Measurements from ENCODE around the gene PDHX. TPM values are rescaled to one million over a fixed set of nuclear protein-coding genes. Genes with fewer than 3 reads are reported as not detected.

Gene PDHX
- total RNA-seq, 1 donor from 2014 or later: 18.6 TPM

DNA sequence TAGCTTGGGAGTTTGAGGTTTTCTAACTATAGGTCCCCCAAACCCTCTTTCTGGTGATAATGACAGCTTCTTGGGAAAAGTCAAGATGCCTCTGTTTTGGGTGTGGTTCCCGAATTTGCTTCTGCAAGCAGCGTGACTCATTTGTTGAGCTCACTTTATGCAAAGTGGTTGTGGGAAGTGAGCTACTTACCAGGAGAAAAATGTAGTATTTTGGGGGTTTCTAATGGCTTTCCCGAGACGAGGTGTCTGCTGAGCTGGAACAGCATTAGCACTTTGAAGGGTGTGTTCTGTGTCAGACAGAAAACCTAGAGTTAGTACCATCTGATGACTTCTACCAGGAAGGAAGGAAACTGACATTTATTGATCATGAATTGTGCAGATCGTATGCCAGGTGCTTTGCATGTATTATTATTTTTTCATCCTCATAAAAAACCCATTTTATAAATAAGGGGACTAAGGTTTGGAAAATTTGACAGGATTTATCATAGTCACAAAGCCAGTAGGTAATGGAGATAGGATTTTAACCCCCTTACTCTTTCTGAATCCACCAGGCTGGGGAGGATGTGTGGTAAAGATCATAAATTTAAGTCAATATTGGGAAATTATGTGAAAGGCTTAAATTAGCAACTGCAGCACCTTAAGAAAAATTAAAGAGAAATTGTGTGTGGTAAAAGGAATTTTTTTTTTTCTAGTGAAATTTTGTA, 113.7 kb downstream of the PDHX start:
- intact Hi-C loops (cut with micrococcal nuclease): loop anchor here (1.0 kb wide), 5 partner anchors 10 to 47 kb away; no protein-coding TSS in a partner anchor
- ATAC-seq (ENCODE audit: low read depth): peak; percentile 76
- no peaks in the 10 kb centered on the region for H3K9me3 Mint-ChIP-seq
- peak overlapping the region; percentile 96 for H3K27ac Mint-ChIP-seq
- H3K4me1 Mint-ChIP-seq: peaks cover 69% of the 10 kb centered on the region
- no peak for DNase-seq
- H3K4me3 Mint-ChIP-seq: peak overlapping the region; percentile 79
- H3K27me3 Mint-ChIP-seq: no peaks in the 10 kb centered on the region
- TF ChIP-seq CTCF (IDR thresholded peaks at IDR 0.05): no peak
- POLR2A ChIA-PET: interaction anchor here (0.6 to 6.6 kb wide), 26 partner anchors 9 to 406 kb away, joined by 3 to 50 read pairs (median 6); partner anchors contain the start of gene CD44
- H3K36me3 Mint-ChIP-seq (ENCODE audit: low read depth): no peaks in the 10 kb centered on the region
- CTCF ChIA-PET: interaction anchor here (0.8 to 1.6 kb wide), 10 partner anchors 11 to 208 kb away, joined by 3 to 6 read pairs (median 3); no protein-coding TSS in a partner anchor

- H3K27me3 Mint-ChIP-seq: no peaks in the 10 kb centered on the region
- ATAC-seq (ENCODE audit: low read depth) (peak; percentile 58), DNase-seq (no peak)
- no peaks in the 10 kb centered on the region for H3K36me3 Mint-ChIP-seq (ENCODE audit: low read depth)
- no peaks in the 10 kb centered on the region for H3K9me3 Mint-ChIP-seq
- peak overlapping the region; percentile 79 for H3K4me3 Mint-ChIP-seq
- intact Hi-C loops (cut with micrococcal nuclease): loop anchor here (1.0 kb wide), 5 partner anchors 10 to 47 kb away; no protein-coding TSS in a partner anchor
- peaks cover 75% of the 10 kb centered on the region for H3K4me1 Mint-ChIP-seq
- peak overlapping the region; percentile 96 for H3K27ac Mint-ChIP-seq
- POLR2A ChIA-PET: interaction anchor here (0.6 to 6.6 kb wide), 18 partner anchors 10 to 116 kb away, joined by 3 to 50 read pairs (median 12); partner anchors contain the start of gene CD44
- CTCF ChIA-PET: interaction anchor here (1.2 to 1.6 kb wide), 4 partner anchors 17 to 109 kb away, joined by 3 to 5 read pairs (median 3); no protein-coding TSS in a partner anchor
- TF ChIP-seq CTCF (IDR thresholded peaks at IDR 0.05): no peak
These were observed 114.3 kb downstream of the PDHX start for GRCh38 chr11:35030716-35031213.

DNA sequence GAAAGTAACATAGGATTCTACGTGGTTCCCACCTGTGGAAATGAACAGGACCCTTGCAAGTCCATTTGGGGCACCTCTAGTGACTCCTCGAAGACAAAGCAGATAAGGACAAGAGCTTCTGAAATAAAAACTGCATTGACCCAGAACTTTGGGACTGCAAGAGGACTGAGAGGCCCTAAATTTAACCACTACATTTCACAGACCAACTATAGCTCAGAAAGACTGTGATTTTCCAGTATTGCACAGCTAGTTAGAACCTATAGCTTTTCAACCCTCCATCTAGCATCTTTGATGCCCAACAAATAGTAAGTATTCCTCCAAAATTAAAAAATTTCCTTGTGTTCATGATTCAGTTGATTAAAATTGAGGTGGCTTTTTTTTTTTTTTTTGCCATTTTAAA, 114.9 kb downstream of the PDHX start:
- H3K4me1 Mint-ChIP-seq: peaks cover 77% of the 10 kb centered on the region
- DNase-seq (no peak), ATAC-seq (ENCODE audit: low read depth) (no peak)
- intact Hi-C loops (cut with micrococcal nuclease): no loop called here
- peak overlapping the region; percentile 96 for H3K27ac Mint-ChIP-seq
- H3K9me3 Mint-ChIP-seq: no peaks in the 10 kb centered on the region
- H3K27me3 Mint-ChIP-seq: no peaks in the 10 kb centered on the region
- H3K36me3 Mint-ChIP-seq (ENCODE audit: low read depth): no peaks in the 10 kb centered on the region
- ChIA-PET CTCF (interaction anchor here (1.2 to 1.3 kb wide), 2 partner anchors 16 to 34 kb away, joined by 3 to 5 read pairs; no protein-coding TSS in a partner anchor), POLR2A (interaction anchor here (1.0 to 6.6 kb wide), 12 partner anchors 9 to 108 kb away, joined by 3 to 50 read pairs (median 22); partner anchors contain the start of gene CD44)
- no peak for TF ChIP-seq CTCF (IDR thresholded peaks at IDR 0.05)
- H3K4me3 Mint-ChIP-seq: no peak overlapping the region

GRCh38 chr11:35031867-35032266, 115.4 kb downstream of the PDHX start:
- Mint-ChIP-seq H3K36me3 (ENCODE audit: low read depth) (no peaks in the 10 kb centered on the region), H3K9me3 (no peaks in the 10 kb centered on the region), H3K4me1 (peaks cover 77% of the 10 kb centered on the region), H3K4me3 (no peak overlapping the region), H3K27ac (peak overlapping the region; percentile 2), H3K27me3 (no peaks in the 10 kb centered on the region)
- no peak for DNase-seq
- intact Hi-C loops (cut with micrococcal nuclease): no loop called here
- CTCF ChIA-PET: interaction anchor here (1.3 kb wide), 1 partner anchor 16 kb away, joined by 5 read pairs; no protein-coding TSS in a partner anchor
- no peak for ATAC-seq (ENCODE audit: low read depth)
- POLR2A ChIA-PET: interaction anchor here (1.1 to 6.6 kb wide), 7 partner anchors 9 to 108 kb away, joined by 3 to 43 read pairs (median 23); partner anchors contain the start of gene CD44
- TF ChIP-seq CTCF (IDR thresholded peaks at IDR 0.05): no peak

GRCh38 chr11:35033011-35033410, 116.6 kb downstream of the PDHX start:
- POLR2A ChIA-PET: interaction anchor here (1.1 to 6.6 kb wide), 3 partner anchors 13 to 107 kb away, joined by 3 to 43 read pairs (median 37); partner anchors contain the start of gene CD44
- Mint-ChIP-seq H3K27me3 (no peaks in the 10 kb centered on the region), H3K9me3 (no peaks in the 10 kb centered on the region), H3K4me1 (peaks cover 77% of the 10 kb centered on the region), H3K36me3 (ENCODE audit: low read depth) (no peaks in the 10 kb centered on the region), H3K27ac (peak overlapping the region; percentile 12), H3K4me3 (no peak overlapping the region)
- CTCF ChIA-PET: no interaction called here
- intact Hi-C loops (cut with micrococcal nuclease): no loop called here
- DNase-seq (no peak), ATAC-seq (ENCODE audit: low read depth) (no peak)
- TF ChIP-seq CTCF (IDR thresholded peaks at IDR 0.05): no peak

Data from activated B cell treated with CpG ODN at 0.5 μM for 24 hours (primary cell).